HL-60 (cell line): ENCODE data around the gene ATG16L1.

ENCODE experiments used
- DNase-seq, 2 experiments: peaks; one replicate each; pipeline ENCODE4 v3.0.0-alpha.2; 2010 to 2020; ENCODE audit warnings: low read depth in 1 of 2, low spot score in 1 of 2
- H3K27ac ChIP-seq: fragments of 250-450 bp; sonication (Bioruptor Pico); replicated peaks from 2 replicates; pipeline ENCODE4 v1.5.1; 2020; ENCODE audit warnings: mild to moderate bottlenecking, moderate library complexity
- H3K27me3 ChIP-seq: fragments of 250-450 bp; sonication (Bioruptor Pico); 2 replicates; pipeline ENCODE4 v1.5.1; 2021; ENCODE audit warnings: mild to moderate bottlenecking, moderate library complexity; ENCODE audit not compliant: insufficient read depth, poor library complexity, severe bottlenecking
- H3K4me3 ChIP-seq: replicated peaks from 2 replicates; pipeline ENCODE4 v1.5.1; 2011; ENCODE audit warnings: mild to moderate bottlenecking, control low read depth, low read length; ENCODE audit not compliant: insufficient read depth
- GABPA ChIP-seq: IDR thresholded peaks from 2 replicates; pipeline ENCODE4 v1.6.1; 2012; ENCODE audit warnings: low read depth
- POLR2AphosphoS5 ChIP-seq: IDR thresholded peaks from 2 replicates; pipeline ENCODE4 v1.6.1; 2012; ENCODE audit warnings: low read depth
- SPI1 ChIP-seq: IDR thresholded peaks from 2 replicates; pipeline ENCODE4 v1.6.1; 2012; ENCODE audit warnings: low read depth, mild to moderate bottlenecking, borderline replicate concordance
- TF ChIP-seq, protein P1 (sequence below): IDR thresholded peaks from 2 replicates; pipeline ENCODE4 v1.6.1; 2012; ENCODE audit warnings: low read depth; ENCODE audit not compliant: insufficient replicate concordance
- TF ChIP-seq, protein P2 (sequence below): IDR thresholded peaks from one replicate; pipeline ENCODE4 v1.5.1; 2011; ENCODE audit warnings: low read length, control low read depth, inconsistent platforms; ENCODE audit not compliant: insufficient read depth

The ATG16L1 gene

DNA sequence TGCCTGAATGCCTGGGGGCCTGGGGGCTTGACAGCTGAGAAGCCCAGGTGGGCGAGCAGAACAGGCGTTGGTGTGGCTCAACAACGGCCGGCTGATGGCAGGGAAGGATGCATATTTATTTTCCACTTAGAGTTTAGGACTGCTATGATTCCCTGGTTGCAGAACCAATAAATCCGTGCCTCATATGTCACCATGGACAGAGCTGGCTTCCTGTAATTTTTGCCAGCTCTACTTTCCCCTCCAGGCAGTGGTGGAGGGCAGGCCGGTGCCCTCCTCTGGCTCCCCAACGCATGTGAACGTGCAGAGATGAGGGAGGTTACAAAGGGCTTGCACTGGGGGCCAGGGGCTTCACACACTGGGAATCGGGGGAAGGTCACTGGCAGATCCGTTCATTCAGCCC is 74.3 kb downstream of the ATG16L1 start:
- TF ChIP-seq SPI1 (no peak), POLR2AphosphoS5 (no peak), GABPA (no peak)
- TF ChIP-seq, protein P1, sequence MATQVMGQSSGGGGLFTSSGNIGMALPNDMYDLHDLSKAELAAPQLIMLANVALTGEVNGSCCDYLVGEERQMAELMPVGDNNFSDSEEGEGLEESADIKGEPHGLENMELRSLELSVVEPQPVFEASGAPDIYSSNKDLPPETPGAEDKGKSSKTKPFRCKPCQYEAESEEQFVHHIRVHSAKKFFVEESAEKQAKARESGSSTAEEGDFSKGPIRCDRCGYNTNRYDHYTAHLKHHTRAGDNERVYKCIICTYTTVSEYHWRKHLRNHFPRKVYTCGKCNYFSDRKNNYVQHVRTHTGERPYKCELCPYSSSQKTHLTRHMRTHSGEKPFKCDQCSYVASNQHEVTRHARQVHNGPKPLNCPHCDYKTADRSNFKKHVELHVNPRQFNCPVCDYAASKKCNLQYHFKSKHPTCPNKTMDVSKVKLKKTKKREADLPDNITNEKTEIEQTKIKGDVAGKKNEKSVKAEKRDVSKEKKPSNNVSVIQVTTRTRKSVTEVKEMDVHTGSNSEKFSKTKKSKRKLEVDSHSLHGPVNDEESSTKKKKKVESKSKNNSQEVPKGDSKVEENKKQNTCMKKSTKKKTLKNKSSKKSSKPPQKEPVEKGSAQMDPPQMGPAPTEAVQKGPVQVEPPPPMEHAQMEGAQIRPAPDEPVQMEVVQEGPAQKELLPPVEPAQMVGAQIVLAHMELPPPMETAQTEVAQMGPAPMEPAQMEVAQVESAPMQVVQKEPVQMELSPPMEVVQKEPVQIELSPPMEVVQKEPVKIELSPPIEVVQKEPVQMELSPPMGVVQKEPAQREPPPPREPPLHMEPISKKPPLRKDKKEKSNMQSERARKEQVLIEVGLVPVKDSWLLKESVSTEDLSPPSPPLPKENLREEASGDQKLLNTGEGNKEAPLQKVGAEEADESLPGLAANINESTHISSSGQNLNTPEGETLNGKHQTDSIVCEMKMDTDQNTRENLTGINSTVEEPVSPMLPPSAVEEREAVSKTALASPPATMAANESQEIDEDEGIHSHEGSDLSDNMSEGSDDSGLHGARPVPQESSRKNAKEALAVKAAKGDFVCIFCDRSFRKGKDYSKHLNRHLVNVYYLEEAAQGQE, result peak; percentile 53
- DNase-seq, result no peak
- Histone ChIP-seq H3K27ac (no peak overlapping the region), H3K27me3 (no peaks in the 10 kb centered on the region), H3K4me3 (no peak overlapping the region)

DNA sequence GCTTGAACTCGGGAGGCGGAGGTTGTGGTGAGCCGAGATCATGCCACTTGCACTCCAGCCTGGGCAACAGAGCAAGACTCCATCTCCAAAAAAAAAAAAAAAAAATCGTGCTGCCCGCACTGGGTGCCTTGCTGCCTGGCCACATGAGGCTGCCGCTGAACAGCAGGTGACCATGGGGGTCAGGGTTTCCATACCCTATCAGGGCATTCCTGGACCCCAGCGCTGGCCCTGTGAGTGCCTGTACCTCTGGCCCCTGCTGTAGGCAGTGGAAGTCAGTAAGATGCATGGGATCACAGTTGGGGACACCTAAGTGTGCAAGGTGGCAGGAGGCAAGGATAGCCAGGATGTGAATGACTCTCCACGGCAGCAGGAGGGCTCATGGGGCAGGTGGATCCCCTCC is 75.0 kb downstream of the ATG16L1 start:
- Histone ChIP-seq H3K27ac (no peak overlapping the region), H3K27me3 (no peaks in the 10 kb centered on the region), H3K4me3 (no peak overlapping the region)
- DNase-seq, result no peak
- TF ChIP-seq, protein P2, sequence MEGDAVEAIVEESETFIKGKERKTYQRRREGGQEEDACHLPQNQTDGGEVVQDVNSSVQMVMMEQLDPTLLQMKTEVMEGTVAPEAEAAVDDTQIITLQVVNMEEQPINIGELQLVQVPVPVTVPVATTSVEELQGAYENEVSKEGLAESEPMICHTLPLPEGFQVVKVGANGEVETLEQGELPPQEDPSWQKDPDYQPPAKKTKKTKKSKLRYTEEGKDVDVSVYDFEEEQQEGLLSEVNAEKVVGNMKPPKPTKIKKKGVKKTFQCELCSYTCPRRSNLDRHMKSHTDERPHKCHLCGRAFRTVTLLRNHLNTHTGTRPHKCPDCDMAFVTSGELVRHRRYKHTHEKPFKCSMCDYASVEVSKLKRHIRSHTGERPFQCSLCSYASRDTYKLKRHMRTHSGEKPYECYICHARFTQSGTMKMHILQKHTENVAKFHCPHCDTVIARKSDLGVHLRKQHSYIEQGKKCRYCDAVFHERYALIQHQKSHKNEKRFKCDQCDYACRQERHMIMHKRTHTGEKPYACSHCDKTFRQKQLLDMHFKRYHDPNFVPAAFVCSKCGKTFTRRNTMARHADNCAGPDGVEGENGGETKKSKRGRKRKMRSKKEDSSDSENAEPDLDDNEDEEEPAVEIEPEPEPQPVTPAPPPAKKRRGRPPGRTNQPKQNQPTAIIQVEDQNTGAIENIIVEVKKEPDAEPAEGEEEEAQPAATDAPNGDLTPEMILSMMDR, result no peak
- TF ChIP-seq, protein P1, result no peak
- no peak for TF ChIP-seq POLR2AphosphoS5
- no peak for TF ChIP-seq SPI1
- TF ChIP-seq GABPA, result no peak

DNA sequence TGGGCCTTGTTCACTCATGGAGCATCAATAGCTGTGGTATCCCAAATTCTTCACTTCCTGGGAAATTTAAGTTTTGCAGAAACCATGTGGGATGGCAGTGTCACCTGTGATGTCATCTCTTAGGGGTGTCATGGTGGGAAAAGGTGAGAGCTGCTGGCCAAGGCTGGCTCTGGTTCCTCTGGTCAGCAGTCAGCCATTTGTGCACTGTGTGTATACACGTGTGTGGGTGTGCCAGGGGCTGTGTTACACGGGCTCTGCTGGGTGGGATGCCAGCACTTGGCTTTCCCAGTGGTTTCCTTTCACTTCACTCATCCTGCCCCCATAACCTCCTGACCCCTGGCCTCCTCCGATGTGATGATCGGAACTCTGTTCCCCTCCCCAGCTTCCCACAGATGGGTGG is 77.4 kb downstream of the ATG16L1 start:
- no peaks in the 10 kb centered on the region for H3K27me3 ChIP-seq
- no peak for DNase-seq
- H3K4me3 ChIP-seq, result no peak overlapping the region
- no peak overlapping the region for H3K27ac ChIP-seq
- TF ChIP-seq GABPA (no peak), POLR2AphosphoS5 (no peak), SPI1 (no peak)
- TF ChIP-seq, protein P1, result no peak
- TF ChIP-seq, protein P2, result no peak
